ENCODE measurements around the gene GEMIN8.

- TF ChIP-seq CTCF (IDR thresholded peaks at IDR 0.05) (peak; percentile 60), POLR2AphosphoS5 (IDR thresholded peaks at IDR 0.05; ENCODE audit: low read depth, low read length) (no peak), REST (IDR thresholded peaks at IDR 0.05; ENCODE audit: insufficient read depth in 1 of 2, low read depth in 2 of 2, low read length in 1 of 2) (no peak)
Observed at GRCh38 chrX:14032406-14032805, 2.7 kb upstream of the GEMIN8 start.

Data from Panc1 (cell line).